ENCODE data around the gene VANGL1.

- TF ChIP-seq CTCF (IDR thresholded peaks at IDR 0.05; ENCODE audit: insufficient read depth, low read length): no peak
- TF ChIP-seq POLR2AphosphoS5 (IDR thresholded peaks at IDR 0.05; ENCODE audit: low read depth): no peak
- no peak for TF ChIP-seq GABPA (IDR thresholded peaks at IDR 0.05; ENCODE audit: low read depth)
- no peak for TF ChIP-seq REST (IDR thresholded peaks at IDR 0.05; ENCODE audit: insufficient replicate concordance, low read depth)
Measured at GRCh38 chr1:115713906-115714305, 72.1 kb downstream of the VANGL1 start.
